ENCODE results near the gene GRK2. TPM values are rescaled to one million over a fixed set of nuclear protein-coding genes. Genes with fewer than 3 reads are reported as not detected.

Gene GRK2
- total RNA-seq, 1 experiment from 2014 or later = 92.6 TPM

GRCh38 chr11:67322049-67322448 is 55.8 kb downstream of the GRK2 start:
- BruUV-seq (replicated peaks) = no TSS peak
- intact Hi-C loops (cut with micrococcal nuclease; ENCODE audit: unreplicated experiment) = no loop called here

GRCh38 chr11:67323526-67323925 is 57.3 kb downstream of the GRK2 start:
- H3K4me1 ChIP-seq (ENCODE audit: insufficient read depth, low read length, poor library complexity, severe bottlenecking) = no peaks in the 10 kb centered on the region
- no peak overlapping the region for H3K4me3 ChIP-seq (ENCODE audit: low read depth, low read length, poor library complexity, severe bottlenecking)
- CTCF ChIA-PET = no interaction called here
- no peaks in the 10 kb centered on the region for H3K9me3 ChIP-seq (ENCODE audit: low read depth, low read length, poor library complexity, severe bottlenecking)
- intact Hi-C loops (cut with micrococcal nuclease; ENCODE audit: unreplicated experiment) = no loop called here
- H3K36me3 ChIP-seq (ENCODE audit: insufficient read depth, low read length, poor library complexity, severe bottlenecking) = no peaks in the 10 kb centered on the region
- H3K27ac ChIP-seq (ENCODE audit: low read depth, low read length, poor library complexity, severe bottlenecking) = no peak overlapping the region
- POLR2A ChIA-PET (ENCODE audit: low non-redundant PET) = interaction anchor here (0.7 kb wide), 1 partner anchor 39 kb away, joined by 10 read pairs; no protein-coding TSS in a partner anchor
- H3K27me3 ChIP-seq (replicated peaks; ENCODE audit: insufficient read depth, low read depth, low read length, poor library complexity) = no peaks in the 10 kb centered on the region
- no TSS peak for BruUV-seq (replicated peaks)
- TF ChIP-seq CTCF (conservative IDR thresholded peaks at IDR 0.05; ENCODE audit: low read depth, low read length) = no peak
- TF ChIP-seq EZH2 (IDR thresholded peaks at IDR 0.05; ENCODE audit: borderline replicate concordance, low read depth, low read length, poor library complexity, severe bottlenecking) = no peak
- no peak for DNase-seq (ENCODE audit: low spot score)

More at GRCh38 chr11:67322049-67322448, 55.8 kb downstream of the GRK2 start:
- no peaks in the 10 kb centered on the region for H3K9me3 ChIP-seq (ENCODE audit: low read depth, low read length, poor library complexity, severe bottlenecking)
- no peak for TF ChIP-seq EZH2 (IDR thresholded peaks at IDR 0.05; ENCODE audit: borderline replicate concordance, low read depth, low read length, poor library complexity, severe bottlenecking)
- TF ChIP-seq CTCF (conservative IDR thresholded peaks at IDR 0.05; ENCODE audit: low read depth, low read length) = no peak
- H3K27ac ChIP-seq (ENCODE audit: low read depth, low read length, poor library complexity, severe bottlenecking) = no peak overlapping the region
- H3K36me3 ChIP-seq (ENCODE audit: insufficient read depth, low read length, poor library complexity, severe bottlenecking) = no peaks in the 10 kb centered on the region
- ChIA-PET CTCF (interaction anchor here (0.9 kb wide), 1 partner anchor 29 kb away, joined by 4 read pairs; no protein-coding TSS in a partner anchor), POLR2A (ENCODE audit: low non-redundant PET) (no interaction called here)
- no peak for DNase-seq (ENCODE audit: low spot score)
- H3K27me3 ChIP-seq (replicated peaks; ENCODE audit: insufficient read depth, low read depth, low read length, poor library complexity) = no peaks in the 10 kb centered on the region
- H3K4me1 ChIP-seq (ENCODE audit: insufficient read depth, low read length, poor library complexity, severe bottlenecking) = no peaks in the 10 kb centered on the region
- no peak overlapping the region for H3K4me3 ChIP-seq (ENCODE audit: low read depth, low read length, poor library complexity, severe bottlenecking)

GRCh38 chr11:67332081-67332691 is 65.9 kb downstream of the GRK2 start:
- H3K27me3 ChIP-seq (replicated peaks; ENCODE audit: insufficient read depth, low read depth, low read length, poor library complexity) = no peaks in the 10 kb centered on the region
- BruUV-seq (replicated peaks) = no TSS peak
- H3K36me3 ChIP-seq (ENCODE audit: insufficient read depth, low read length, poor library complexity, severe bottlenecking) = no peaks in the 10 kb centered on the region
- TF ChIP-seq CTCF (conservative IDR thresholded peaks at IDR 0.05; ENCODE audit: low read depth, low read length) (no peak), EZH2 (IDR thresholded peaks at IDR 0.05; ENCODE audit: borderline replicate concordance, low read depth, low read length, poor library complexity, severe bottlenecking) (no peak)
- no peak overlapping the region for H3K4me3 ChIP-seq (ENCODE audit: low read depth, low read length, poor library complexity, severe bottlenecking)
- no peaks in the 10 kb centered on the region for H3K9me3 ChIP-seq (ENCODE audit: low read depth, low read length, poor library complexity, severe bottlenecking)
- H3K27ac ChIP-seq (ENCODE audit: low read depth, low read length, poor library complexity, severe bottlenecking) = no peak overlapping the region
- ChIA-PET POLR2A (ENCODE audit: low non-redundant PET) (interaction anchor here (0.7 kb wide), 1 partner anchor 39 kb away, joined by 3 read pairs; no protein-coding TSS in a partner anchor), CTCF (interaction anchor here (0.7 to 0.8 kb wide), 2 partner anchors 449 to 650 kb away, joined by 3 read pairs; no protein-coding TSS in a partner anchor)
- intact Hi-C loops (cut with micrococcal nuclease; ENCODE audit: unreplicated experiment) = no loop called here
- no peak for DNase-seq (ENCODE audit: low spot score)
- no peaks in the 10 kb centered on the region for H3K4me1 ChIP-seq (ENCODE audit: insufficient read depth, low read length, poor library complexity, severe bottlenecking)

Other genes with a start within 250 kb of the GRK2 start
- 2.3 and 3.1 TPM in 2 replicates for gene SYT12, start 243.3 kb upstream of the GRK2 start, total RNA-seq (2021)
- 0.83 and 0.88 TPM in 2 replicates for gene RHOD, start 209.6 kb upstream of the GRK2 start, total RNA-seq (2021)
- 105 and 121 TPM in 2 replicates for gene KDM2A, start 147.2 kb upstream of the GRK2 start, total RNA-seq (2021)
- gene ANKRD13D, start 22.8 kb downstream of the GRK2 start, total RNA-seq (2021) = 94.2 and 101 TPM in 2 replicates
- 5.5 and 7.8 TPM in 2 replicates for gene SSH3, start 37.1 kb downstream of the GRK2 start, total RNA-seq (2021)
- 13.2 and 14.3 TPM in 2 replicates for gene POLD4, start 87.1 kb downstream of the GRK2 start, total RNA-seq (2021)
- gene CLCF1, start 107.1 kb downstream of the GRK2 start, total RNA-seq (2021) = 0.69 and 0.87 TPM in 2 replicates
- gene RAD9A, start 125.5 kb downstream of the GRK2 start, total RNA-seq (2021) = 43.0 and 55.0 TPM in 2 replicates
- 239 TPM in 2 replicates for gene PPP1CA, start 135.4 kb downstream of the GRK2 start, total RNA-seq (2021)
- gene TBC1D10C, start 137.6 kb downstream of the GRK2 start, total RNA-seq (2021) = not detected in 2 replicates
- gene CARNS1, start 149.2 kb downstream of the GRK2 start, total RNA-seq (2021) = 0.13 and 0.28 TPM in 2 replicates
- 58.8 and 65.0 TPM in 2 replicates for gene RPS6KB2, start 162.0 kb downstream of the GRK2 start, total RNA-seq (2021)
- 0.56 and 1.3 TPM in 2 replicates for gene PTPRCAP, start 171.2 kb downstream of the GRK2 start, total RNA-seq (2021)
- 92.5 and 96.6 TPM in 2 replicates for gene CORO1B, start 177.0 kb downstream of the GRK2 start, total RNA-seq (2021)
- gene GPR152, start 186.3 kb downstream of the GRK2 start, total RNA-seq (2021) = not detected in 2 replicates
- gene CABP4, start 188.9 kb downstream of the GRK2 start, total RNA-seq (2021) = not detected in 2 replicates
- gene TMEM134, start 202.8 kb downstream of the GRK2 start, total RNA-seq (2021) = 36.0 and 40.3 TPM in 2 replicates
- gene AIP, start 216.6 kb downstream of the GRK2 start, total RNA-seq (2021) = 66.0 and 77.9 TPM in 2 replicates
- gene PITPNM1, start 238.9 kb downstream of the GRK2 start, total RNA-seq (2021) = 55.9 and 60.9 TPM in 2 replicates
- gene CDK2AP2, start 241.7 kb downstream of the GRK2 start, total RNA-seq (2021) = 48.1 and 51.3 TPM in 2 replicates

Data from A673 (cell line).